ENCODE data around the gene DEPDC1B.

GRCh38 chr5:60668686-60669304, 31.2 kb downstream of the DEPDC1B start:
- TF ChIP-seq POLR2A (IDR thresholded peaks at IDR 0.05) (no peak), CTCF (IDR thresholded peaks at IDR 0.05) (peak; percentile 49 to 74 (median 67))
